Activated CD8-positive, alpha-beta memory T cell treated with anti-CD3 and anti-CD28 coated beads, Interleukin-2, amount 50 U/mL, for 1 hour (primary cell): ENCODE measurements around the gene RBMS3.

Experiments used
- DNase-seq: peaks from one replicate; pipeline ENCODE4 v3.0.0-alpha.2; 2020; ENCODE audit errors: extremely low read depth

The RBMS3 gene

DNA sequence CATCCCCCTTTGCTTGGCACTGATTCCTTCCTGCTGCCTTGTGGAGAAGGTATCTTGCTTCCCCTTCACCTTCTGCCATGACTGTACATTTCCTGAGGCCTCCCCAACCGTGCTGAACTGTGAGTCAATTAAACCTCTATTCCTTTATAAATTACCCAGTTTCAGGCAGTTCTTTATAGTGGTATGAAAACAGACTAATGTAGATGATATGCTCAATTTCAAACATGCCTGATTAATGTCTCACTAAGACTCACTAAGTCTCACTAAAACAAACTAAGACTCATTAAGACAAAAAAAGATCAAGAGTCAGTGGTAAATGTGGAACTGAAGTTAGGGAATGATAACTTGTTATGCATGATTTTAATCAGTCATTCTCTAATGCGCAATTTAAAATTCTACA, 606.6 kb downstream of the RBMS3 start:
- DNase-seq: no peak

DNA sequence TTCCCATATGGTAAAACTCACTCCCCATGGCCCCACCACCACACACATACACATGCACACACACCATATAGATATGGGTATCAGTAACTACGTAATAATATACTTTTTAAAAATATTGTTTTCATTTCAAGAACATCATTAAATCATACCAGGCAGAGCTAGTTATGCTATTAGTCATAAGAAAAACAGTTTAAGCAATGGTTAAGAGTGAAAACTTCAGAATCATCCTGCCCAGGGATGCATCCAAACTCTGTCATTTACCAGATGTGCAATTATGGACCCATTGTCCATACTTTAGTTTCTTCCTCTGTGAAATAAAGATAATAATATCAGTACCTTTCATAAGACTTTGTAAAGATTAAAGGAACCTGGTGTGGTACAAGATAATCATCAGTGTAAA, 608.3 kb downstream of the RBMS3 start:
- DNase-seq: no peak

GRCh38 chr3:29890801-29891200, 609.9 kb downstream of the RBMS3 start:
- DNase-seq: no peak

- no peak for DNase-seq
Observed at GRCh38 chr3:29892976-29893554, 612.2 kb downstream of the RBMS3 start.

DNA sequence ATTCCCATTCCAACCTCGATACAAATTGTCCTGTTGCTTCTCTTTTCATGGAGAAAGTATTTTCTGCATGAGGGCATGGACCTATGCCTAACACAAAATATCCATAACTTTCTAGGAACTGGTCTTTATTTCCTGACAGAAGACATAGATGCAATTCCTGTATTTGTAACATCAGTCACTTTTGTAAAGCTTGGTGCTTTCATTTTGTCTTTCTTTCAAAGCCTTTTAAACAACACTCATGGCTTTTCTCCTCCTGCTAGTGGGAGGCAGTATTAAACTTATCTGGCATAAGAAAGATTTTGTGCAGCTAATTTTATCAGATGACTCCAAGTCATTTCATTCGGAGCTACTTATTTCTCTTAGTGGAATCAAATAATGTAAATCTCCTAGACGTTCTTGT, 616.0 kb downstream of the RBMS3 start:
- no peak for DNase-seq

DNA sequence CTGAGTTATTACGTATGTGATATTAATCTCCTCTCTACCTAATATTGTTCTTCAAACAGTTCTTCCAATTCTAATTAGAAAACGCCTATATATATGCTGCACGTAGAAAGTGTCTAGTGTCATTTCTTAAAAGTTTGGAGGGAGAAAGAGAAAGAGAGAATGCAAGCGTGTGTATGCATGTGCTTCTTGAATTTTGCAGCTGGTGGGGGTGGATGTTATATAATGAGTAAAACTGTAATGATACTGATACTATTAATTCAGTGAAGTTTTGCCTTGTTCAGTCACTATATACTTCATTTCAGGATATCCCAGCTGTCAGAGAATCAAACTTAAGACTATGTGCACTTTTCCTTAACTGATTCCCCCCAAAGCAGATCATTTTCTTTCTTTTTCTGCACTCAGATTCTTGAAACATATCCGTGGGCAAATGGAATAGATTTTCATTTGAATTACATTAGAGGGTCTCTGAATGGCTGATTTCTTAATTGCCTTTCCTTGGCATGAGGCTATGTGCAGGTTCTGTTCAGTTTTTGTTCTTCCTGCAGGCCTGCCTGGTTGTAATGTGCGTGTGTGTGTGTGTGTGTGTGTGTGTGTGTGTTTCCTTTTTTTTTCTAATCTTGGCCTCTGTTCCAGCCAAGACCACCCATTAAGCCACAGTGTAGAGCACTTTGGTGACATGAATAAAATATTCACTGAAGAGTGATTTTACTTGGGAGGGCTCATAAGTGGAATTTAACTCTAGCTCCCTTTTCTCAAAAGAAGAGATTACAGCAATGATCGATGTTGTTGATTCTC, 617.5 kb downstream of the RBMS3 start:
- no peak for DNase-seq

DNA sequence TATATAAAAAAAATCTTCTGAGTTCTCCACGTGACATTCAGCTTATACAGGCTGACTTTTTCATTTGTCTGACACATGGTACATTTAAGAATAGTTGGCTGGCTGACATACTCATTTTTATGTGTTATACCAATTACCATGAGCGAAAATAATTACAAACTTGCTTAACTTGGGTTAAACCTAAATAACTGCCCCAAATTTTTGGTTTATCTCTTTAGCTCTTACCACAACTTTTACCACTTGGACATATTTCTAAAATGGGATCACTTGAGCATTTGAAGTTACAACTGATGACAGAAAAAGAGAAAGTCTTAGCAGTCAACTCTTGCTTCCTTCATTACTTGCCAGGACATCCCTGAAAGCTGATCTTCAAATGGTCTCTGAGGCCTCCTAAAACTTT, 618.1 kb downstream of the RBMS3 start:
- DNase-seq: no peak

GRCh38 chr3:29901097-29901496, 620.2 kb downstream of the RBMS3 start:
- DNase-seq: no peak

GRCh38 chr3:29903600-29903999, 622.7 kb downstream of the RBMS3 start:
- no peak for DNase-seq

DNA sequence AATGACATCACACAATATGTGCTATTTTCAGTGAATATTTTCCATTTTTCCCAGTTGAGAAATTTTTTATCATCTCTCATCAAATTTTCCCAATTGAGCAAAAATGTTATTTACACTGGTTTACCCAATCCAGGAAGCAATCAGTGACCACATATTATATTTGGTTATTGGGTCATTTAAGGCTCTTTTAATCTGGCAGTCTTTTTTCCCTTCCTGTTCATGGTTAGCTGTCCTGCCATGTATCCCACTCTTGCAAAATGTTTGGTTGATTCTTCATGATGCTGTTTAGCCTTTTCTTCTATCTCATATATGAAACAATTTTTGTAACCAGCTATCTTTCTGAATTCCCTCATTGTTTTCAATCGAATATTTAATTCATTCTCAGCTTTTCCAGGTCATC, 626.0 kb downstream of the RBMS3 start:
- DNase-seq: no peak

- DNase-seq: no peak
Observed at GRCh38 chr3:29912600-29913288, 631.9 kb downstream of the RBMS3 start.

- no peak for DNase-seq
Observed at GRCh38 chr3:29914861-29915524, 634.1 kb downstream of the RBMS3 start.

DNA sequence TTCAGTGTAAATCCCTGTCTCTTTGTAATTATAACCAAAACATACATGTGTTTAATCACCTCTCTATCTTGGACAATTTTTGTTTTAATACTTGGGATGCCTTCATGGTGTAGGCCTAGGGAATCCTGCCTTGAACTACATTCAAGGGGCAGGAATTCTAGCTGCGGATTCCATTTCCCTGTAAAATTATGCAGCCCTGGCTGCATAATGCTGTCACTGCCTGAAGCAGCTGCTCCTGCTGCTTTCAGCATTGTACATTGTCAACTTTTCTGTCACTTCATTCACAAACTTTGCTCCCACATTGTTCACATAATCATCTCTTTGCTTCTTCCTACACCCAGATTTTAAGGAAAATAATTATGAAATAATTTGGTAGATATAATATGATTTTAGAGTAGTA, 638.7 kb downstream of the RBMS3 start:
- DNase-seq: no peak

DNA sequence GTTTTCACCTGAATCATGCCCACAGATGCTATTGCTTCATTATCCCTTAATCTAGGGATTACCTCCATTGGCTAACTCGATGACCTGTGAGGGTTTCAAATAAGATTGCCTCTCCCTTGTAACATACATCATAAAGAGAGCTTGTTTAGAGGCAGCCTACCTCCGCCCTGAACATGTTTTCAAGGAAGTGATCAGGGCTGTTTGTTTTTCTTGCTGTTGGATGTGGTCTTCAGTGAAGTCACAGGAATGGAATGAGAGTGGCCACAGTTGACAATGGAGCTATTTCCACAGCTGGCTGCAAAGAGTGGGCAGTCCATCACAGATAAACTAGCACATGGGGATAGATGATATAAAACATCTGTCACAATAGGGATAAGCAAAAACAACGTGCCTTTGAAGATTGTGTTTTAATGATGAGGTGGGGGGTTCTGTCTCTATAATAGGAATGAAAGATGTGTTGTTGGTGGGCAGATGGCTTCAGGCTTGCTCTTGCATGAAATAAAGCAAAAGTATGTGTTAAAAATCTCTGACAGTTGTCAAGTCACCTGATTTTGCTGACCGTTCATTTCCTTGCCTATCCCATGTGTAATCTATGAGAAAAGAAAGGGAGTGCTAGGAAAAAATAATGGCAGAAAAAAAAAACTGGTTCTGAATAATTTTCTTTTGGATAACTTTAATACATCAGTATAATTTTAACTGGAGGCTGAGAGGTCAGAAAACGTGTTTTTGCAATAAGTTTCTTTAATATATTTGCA, 642.3 kb downstream of the RBMS3 start:
- DNase-seq: no peak

DNA sequence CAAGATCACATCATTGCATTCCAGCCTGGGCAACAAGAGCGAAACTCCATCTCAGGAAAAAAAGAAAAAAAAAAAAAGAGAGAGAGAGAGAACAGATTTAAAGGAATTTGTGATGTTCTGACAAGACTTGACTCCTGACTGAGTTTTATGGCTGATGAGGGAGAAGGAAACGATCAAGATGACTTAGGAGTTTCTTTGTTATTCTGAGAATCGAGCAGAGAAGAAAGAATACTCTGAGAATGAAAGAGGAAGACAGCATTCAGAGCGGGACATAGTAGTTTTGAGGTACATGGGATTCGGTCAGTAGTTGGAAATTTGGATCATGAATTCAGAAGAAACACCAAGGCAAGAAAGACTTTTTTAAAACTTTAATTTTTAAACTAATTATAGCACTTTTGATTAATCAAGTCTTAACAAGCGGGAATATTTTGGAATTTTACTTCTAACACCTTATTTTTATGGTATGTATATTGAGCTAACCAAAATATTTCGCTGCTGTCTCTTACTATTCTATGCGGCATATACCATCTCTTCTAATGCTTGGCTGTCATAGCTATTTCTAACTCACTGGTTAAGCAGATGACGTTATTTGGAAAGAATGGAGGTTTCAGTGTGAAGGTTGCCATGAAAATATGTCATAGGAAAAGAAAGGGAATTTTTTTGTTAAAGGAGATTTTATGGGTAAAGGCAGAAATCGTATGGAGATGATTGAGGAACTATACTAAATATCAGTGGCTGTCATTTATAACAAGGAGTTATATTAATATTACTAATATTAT, 644.1 kb downstream of the RBMS3 start:
- no peak for DNase-seq

DNA sequence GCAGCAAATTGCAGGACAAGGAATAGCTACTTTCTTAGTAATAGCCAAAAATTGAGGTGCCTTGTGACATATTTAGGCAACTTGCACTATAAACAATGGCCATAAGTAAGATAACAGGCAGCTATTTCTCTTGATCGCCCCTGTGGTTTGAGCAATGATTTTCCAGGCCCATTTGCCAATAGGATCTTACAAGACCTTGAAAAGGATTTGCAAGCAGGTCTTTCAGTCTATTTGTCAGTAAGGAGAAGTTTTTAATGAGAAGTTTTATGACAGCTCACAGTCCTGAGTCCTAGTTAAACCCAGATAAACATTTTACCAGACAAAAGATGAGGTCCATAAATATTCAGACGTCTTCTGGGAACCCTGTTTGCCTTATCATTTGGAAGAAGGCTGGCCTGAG, 645.5 kb downstream of the RBMS3 start:
- no peak for DNase-seq

DNA sequence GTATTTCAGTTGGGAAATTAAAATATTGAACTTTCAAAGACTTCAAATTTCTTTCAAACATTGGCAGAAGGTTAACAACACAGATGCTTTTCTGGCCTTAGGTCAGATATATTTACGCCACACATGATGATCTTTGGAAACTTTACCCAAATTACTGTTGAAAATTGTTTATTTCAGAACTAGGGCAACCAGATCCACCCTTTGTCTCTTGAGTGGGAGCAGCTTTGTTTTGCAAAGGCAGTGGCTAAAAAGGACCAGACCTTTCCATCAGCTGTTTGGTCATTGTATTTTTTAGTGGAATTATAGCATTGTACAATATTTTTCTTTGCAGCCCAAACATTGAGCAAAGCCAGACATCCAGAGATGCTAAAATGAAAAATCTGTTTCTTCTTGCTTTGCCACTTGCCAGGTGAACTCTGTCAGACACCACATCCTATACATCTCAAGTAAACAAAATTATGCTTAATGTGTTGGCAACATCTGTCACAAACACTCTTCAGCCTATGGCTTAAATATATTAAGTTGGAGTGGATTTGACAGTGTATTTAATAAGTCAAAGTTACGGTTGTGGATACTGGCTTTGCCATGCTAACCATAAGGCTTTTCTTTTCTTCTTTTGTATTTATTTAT, 651.9 kb downstream of the RBMS3 start:
- no peak for DNase-seq

GRCh38 chr3:29933802-29934490, 653.1 kb downstream of the RBMS3 start:
- DNase-seq: no peak

DNA sequence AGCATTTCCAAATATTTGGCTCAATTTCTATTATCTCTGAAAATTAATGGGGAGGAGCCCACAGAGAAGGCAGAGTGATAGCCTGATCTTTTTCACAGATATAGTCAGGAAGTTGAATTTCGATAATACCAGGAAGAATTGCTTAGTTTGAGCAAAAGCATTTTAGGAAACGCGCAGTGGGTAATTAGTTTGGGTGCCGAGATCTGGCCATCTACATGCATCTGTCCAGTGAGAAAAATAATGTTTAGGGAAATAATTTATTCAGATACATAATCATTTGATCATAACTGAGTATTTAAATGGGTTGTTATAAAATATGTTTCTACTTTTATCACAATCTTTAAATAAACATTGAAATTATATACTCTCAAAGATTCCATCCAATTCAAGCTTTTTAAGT, 653.9 kb downstream of the RBMS3 start:
- no peak for DNase-seq

- DNase-seq: no peak
Observed at GRCh38 chr3:29936054-29936453, 655.2 kb downstream of the RBMS3 start.
